HG03175 (cell line): ENCODE results near the gene RANGRF.

Source experiments
- ATAC-seq: cut with Tn5 transposase; IDR thresholded peaks from one replicate; pipeline ENCODE4 v1.9.1; 2021; ENCODE audit warnings: mild to moderate bottlenecking, moderate library complexity; ENCODE audit not compliant: unreplicated experiment

The RANGRF gene

DNA sequence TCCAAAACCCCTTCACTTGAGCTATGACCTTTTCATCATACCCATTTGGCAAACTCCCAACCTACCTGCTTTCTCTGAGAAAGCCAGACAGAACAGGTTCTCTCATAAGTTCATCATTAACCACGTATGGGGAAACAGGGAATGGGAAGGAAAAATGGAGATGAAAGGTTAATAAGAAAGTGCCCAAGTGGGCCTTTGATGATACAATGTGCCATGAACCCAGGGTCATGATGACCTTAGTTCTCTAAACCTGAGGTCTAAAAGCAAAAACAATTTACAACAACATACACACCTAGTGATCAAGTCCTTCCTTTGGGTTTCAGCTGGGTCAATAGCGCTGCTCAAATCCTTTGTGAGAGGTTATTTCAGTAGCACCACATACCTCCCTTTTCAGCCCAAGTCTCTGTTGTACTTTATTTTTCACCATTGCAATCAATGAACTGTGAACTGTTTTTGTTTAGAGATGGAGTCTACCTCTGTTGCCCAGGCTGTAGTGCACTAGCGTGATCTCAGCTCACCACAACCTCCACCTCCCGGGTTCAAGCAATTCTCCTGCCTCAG lies 14.5 kb upstream of the RANGRF start:
- ATAC-seq, result no peak

DNA sequence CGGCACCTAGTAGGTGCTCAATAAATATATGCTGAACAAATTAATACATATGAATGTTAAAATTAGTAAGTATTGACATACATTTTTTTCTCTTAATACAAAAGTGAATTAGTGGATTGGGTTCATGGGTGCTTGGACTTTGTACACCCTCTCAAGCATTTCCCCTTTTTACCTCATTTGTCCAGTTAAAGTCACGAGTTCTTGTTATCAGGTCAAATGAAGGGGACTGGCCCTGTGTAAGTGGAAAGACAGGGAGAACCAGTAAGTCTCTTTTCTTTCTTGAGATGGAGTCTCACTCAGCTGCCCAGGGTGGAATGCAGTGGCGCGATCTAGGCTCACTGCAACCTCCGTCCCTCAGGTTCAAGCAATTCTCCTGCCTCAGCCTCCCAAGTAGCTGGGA lies 13.7 kb upstream of the RANGRF start:
- no peak for ATAC-seq

DNA sequence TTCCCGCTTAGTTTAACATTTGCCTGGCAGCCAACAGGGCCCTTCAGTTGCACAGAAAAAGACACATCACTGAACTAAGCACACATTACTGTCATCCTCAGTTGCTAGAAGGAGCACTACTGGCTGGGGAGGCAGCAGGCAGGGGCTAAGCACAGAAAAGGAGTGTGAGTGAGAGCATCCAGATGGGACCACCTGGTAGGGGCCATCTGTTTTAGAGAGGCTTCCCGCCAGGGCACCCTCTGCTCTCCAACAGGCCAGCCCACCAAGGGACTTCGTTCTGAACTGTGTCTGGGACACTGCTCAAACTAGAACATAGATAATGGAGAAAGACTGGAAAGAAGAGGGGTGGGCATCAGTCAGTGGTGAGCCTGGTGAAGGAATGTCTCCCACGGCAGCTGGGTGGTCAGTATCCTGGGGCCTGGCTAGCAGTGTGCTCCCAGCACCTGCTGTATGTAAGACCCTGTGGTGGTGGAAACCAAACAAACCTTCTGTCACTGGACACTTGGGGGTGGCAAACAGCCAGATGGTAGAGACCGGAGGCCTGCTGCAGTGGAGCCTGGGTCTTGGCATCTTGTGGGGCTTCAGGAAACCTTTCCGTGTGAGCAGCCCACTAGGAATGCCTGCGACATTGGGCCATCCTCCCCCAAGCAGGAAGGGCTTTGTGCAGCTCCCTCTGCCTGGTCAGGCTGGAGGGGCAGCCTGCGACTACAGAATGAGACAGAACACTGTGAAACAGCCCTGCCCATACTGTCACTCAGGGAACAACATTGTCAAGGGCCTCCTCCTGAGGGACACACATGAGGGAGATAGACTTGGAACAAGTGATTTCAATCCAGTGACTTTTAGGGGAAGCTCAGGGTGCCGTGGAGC lies 12.8 kb upstream of the RANGRF start:
- ATAC-seq, result no peak

DNA sequence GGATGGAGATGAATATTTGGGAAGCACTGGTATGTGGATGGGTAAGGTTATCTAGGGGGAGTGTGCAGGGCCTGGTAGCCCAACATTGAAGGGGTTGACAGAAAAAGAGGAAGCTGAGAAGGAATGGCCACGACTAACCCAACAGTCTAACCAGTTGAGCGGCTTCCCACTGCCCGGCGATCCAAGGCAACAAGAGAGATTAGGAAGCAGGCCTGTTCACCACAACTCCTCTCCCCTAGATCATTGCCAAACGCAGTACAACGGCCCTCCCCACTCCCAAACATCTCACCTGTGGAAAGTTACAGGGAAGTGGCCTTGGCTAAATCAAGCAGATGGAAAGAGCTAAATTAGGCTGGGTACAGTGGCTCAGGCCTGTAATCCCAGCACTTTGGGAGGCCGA lies 11.2 kb upstream of the RANGRF start:
- ATAC-seq, result no peak

DNA sequence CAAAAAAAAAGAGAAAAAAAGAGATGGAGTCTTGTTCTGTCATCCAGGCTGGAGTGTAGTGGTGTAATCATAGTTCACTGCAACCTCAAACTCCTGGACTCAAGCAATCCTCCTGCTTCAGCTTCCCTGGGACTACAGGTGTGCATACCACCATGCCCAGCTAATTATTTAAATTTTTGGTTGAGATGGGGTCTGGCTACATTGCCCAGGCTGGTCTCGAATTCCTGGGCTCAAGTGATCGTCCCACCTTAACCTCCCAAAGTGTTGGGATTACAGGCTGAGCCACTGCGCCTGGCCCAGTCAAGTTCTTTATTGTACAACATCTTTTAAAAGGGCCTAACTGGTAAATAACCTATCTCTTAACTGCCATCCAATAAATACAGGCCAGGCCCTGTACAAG lies 6.1 kb upstream of the RANGRF start:
- ATAC-seq, result no peak

DNA sequence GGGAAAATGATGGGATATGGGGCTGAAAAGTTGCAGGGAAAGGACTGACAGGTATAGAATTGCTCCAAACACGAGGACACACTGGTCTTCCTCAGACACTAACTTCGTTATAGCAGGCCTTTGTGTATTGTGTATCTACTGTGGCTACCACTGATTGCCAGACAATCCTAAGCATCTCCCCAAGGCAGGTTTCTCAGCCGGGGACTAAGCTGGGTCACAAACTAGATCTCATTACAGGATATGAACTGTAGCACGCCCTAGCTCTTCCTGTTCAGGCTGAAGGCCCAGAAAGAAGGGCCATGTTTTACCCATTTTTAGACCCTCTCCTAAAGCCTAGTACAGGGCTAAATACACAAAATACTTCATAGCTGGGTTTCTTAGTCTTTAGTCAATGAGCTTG lies 5.1 kb upstream of the RANGRF start:
- ATAC-seq, result no peak

DNA sequence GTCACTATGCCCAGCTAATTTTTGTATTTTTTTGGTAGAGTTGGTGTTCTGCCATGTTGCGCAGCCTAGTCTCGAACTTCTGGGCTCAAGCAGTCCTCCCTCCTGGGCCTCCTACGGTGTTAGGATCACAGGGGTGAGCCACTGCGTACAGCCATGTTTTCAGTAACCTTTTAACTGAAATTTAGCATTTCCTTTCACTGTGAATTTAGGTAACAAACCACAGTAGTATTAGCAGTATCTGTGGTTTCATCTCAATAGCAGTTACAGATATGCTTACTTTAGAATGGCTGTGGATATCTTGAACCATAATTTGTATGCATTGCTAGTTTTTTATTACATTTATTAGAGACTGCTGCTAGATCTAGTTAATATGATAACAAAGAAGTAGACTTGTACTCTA lies 4.3 kb upstream of the RANGRF start:
- ATAC-seq, result no peak

DNA sequence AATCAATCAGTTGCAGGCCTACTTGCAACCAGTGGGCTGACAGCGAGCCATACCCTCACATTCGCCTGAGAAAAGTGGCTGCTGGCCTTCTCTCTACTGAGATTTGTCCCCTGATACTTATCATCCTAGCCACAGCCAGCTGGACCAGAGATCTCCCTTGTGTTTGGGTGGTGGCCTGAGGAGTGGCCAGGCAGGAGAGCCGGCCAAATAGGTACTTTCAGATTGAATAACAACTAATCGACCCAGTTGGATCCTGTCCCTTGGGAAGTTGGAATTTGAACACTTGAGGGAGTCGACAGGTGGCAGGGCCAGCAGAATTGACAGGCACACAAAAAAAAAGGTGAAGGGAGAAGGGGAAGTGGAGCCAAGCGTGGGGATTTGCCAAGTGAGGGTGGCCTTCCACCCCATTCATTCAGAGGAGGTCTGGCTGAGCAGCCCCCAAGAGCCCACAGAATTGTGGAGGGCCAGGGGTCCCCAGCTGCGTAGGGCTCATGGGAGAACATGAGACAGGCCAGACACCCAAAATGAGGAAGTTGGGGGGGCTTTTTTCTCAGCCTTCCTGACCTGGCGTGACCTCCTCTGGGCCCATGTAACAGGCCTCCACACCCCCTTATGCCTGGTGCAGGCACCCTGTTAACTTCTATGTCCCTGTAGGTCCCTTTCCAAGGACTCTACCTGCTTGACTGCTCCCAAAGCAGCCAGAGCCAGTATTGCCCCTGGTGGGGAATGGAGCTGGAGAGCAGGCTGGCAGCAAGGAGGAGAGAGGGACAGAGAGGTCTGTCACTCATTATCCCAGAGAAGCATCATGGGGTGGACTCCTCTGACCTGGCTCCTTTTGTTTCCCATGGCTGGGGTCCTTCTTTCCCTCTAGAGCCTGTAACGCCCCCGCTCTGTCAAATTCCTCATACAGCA lies 2.9 kb upstream of the RANGRF start:
- ATAC-seq, result no peak

DNA sequence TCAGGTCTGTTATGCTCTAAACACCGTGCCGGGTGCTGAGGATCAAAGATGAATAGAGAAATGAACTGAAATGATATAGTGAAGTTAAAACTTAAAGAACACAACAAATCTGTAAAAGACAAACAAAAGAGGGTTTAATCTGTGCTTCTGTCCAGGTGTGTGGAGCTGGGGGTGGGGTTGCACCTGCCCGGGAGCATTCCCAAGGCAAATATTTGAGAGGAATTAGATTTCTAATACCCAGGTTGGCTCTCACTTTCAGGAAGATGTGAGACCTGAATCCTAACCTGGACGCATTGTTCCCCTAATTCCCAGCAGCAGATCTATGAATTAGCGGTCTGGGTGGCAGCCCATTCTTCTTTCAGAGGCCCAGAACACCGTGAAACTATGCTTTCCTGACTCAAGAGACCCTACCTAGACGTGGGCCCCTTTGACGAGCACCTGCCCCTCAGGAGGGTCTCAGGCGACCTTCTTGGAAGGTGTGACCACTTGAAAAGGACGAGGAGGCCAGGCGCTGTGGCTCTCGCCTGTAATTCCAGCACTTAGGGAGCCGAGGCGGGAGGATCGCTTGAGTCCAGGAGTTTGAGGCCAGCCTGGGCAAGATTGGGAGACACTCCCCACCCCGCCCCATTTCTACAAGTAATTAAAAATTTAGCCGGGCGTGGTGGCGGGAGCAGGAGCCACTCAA lies 677 bp upstream of the RANGRF start:
- ATAC-seq, result no peak

DNA sequence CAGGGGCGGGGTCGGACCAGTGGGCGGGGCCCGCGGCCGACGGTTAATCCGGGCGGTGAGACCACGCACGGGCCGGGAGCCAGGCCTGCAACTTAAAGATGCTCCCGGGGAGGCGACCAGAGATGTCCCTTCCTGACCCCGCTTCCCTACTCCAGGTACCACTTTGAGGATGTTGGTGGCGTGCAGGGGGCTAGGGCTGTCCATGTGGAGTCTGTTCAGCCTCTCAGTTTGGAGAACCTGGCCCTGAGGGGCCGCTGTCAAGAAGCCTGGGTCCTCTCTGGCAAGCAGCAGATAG lies 580 bp downstream of the RANGRF start:
- ATAC-seq, result no peak

DNA sequence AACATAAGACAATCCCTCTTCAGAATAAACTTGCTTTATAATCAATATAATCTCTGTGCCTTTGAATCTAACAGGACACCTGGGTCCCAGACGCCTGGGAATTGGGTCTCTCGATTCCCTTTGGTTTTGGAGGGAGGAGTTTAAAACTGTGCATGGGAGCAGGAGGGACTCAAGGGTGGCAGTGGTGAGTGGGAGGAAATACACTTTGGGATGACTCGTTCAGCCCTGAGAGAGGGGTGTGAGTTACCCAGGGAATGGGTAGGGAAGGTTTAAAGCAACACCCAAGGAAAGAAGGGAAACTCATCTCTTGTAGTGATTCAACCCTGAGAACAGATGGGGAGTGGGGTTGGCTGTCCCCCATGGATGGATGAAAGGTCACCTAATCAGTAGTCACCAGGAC lies 1.6 kb downstream of the RANGRF start:
- no peak for ATAC-seq

DNA sequence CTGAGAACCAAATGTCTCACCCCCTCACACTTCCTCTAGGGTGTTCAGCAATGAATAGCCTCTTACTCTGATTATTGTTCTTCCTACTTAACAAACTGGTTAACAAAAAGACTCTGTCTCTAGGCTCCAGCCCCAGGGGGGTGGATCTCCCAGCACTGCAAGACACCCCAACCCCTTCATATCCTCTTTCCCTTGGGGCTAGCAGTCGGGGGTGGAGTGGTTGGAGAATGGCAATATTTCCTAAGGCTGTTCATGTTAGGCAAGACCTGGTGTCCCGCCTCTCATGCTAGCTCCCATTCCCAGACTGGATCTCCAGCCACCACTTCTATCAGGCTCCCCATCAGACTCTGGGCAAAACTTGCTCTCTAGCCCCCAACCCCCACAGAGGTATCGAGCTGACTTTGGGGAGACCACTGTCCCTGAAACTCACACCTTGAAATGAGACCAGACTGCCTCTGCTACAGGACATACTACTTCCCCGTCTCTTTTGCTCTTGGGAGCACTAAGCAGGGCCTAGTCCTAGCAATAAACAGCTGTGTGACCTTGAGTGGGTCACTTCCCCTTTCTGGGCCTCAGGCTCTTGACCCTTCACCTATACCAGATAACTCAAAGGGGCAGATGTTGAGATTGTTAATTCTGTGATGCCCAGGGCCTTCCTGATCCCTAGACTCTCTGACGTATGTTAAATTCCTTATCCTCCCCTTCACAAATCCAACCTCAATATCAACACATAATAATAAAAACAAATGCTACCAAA lies 4.3 kb downstream of the RANGRF start:
- no peak for ATAC-seq

DNA sequence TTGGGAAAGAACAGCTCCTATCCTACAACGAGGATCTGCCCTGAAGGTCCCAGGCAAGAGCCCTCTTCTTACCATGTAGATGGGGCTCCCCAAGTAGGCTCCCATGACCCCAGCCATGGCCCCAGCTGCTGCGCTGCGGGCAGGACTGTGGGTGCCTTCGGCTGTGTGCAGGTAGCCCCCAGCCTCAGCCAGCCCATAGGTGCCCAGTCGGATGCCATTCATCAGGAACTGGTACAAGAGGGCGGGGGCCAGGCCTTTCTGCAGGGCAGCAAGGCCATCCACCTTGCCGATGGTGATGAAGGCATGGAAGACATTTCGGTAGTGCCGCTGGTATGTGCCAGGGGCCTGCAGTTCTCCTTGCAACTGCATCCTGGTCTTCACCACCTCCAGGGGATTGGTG lies 5.9 kb downstream of the RANGRF start:
- no peak for ATAC-seq

DNA sequence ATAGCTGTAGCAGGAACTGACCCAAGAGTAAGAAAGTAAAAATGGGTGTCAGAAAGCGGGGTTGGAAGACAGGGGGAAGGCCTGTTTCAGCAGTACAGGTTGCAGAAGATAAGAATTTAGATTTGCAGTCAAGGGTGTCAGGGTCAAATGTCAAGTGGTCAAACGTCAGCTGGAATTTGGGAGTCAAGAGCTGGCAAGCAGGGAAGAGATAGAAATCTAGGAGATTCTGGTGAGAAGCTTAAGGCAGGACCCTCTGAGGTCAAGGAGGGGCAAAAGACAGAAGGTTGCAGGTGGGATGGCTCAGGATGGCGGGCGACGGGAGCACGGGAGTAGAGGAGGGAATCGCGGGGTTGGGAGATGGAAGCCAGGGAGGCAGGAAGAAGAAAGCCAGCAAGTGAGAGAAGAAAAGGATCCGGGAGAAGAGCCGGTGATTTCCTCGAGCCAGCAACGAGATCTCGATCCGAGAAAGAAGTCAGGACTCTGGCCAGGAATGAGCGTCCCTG lies 6.4 kb downstream of the RANGRF start:
- no peak for ATAC-seq

DNA sequence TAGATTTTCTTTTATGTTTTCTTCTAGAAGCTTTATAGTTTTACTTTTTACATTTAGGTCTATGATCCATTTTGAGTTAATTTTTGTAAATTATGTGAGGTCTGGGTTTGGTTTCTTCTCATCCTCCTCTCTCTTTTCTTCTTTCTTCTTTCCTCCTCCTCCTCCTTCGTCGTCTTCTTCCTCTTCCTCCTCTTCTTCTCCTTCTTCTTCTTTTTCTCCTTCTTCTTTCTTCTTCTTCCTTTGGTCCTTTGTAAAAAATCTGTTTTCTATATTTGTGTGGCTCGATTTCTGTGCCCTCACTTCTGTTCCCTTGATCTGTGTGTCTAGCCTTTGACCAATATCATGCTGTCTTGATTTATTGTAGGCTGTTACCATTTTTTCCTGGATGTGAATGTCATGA lies 11.8 kb downstream of the RANGRF start:
- ATAC-seq, result no peak

DNA sequence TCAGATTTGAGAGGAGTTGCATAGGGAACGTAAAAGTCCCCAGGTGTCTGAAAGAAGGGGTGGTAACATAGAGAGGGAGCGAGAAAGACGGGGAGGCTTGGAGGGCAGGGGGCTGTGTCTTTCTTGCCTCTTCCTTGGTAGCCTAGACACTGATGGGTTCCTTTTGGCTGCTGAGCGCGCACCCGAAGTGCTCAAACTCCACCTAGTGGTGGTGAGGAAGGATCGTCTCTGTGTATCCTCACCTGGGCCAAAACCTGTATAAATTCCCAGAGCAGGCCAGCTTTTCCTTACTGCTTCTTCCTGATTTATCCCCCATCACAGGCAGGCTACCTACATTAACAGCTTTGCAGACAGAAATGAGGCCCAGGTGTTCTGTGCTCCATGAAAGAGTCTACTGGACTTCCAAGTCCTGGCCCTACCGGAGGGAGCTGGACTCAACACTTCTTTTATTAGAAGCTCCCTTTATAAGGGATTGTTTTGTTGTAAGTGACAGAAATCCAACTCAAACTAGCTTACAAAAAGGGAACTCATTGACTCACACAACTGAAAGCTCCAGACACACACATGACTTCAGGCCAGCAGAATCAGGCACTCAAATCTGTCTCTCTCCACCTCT lies 12.3 kb downstream of the RANGRF start:
- no peak for ATAC-seq

DNA sequence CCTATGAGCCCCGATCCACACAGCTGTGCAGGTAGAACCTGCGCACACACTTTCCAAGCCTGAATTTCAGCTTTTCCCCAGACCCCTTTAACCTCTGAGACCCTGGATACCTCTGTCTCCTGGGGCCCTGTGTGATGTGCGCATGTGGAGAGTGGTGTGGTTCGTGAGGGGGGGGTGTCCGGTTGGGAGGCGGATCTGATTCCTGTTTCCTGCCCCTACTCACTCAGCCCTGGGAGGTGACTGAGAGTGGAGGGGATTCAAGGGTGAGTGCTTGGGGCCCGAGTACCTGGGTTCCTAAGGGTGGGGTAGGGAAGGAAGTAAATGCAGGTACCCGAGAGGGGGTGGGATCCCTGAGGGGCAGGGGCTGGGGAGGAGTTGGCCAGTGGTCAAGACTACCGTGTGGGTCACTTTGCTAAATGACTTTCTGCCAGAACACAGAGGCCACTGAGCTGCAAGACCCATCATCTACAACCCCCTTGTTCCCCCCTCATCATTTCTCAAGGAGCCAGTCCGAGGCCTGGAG lies 22.2 kb downstream of the RANGRF start:
- ATAC-seq, result no peak

DNA sequence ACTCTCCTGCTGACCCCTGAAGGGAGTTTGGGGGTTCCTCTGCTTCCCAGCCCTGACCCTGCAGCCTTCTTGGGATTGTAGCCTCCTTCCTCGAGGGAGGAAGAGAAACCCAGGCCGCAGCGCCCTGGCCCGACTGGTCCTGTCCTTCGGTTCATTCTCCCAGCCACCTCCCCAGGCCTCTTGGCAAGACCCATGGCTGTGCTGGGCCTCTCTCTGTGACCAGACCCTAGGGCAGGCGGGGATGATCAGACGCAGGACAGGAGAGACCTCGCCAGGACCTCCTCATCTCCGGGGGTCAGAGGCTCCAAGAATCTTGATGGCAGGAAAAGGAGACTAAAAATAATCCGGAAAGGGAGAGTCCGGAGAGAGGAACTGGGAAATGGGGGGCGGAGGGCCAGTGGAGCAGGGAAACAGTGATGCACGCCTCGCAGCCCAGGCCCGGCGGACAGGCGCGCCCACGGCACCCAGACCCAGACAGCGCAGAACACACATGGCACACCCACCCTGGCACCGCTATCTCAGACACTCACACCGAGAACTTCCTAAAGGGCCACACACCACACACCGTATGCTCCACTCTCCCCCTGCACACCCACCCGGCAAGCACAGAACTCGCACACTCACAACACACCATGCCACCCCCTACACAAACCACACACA lies 22.8 kb downstream of the RANGRF start:
- ATAC-seq, result no peak

DNA sequence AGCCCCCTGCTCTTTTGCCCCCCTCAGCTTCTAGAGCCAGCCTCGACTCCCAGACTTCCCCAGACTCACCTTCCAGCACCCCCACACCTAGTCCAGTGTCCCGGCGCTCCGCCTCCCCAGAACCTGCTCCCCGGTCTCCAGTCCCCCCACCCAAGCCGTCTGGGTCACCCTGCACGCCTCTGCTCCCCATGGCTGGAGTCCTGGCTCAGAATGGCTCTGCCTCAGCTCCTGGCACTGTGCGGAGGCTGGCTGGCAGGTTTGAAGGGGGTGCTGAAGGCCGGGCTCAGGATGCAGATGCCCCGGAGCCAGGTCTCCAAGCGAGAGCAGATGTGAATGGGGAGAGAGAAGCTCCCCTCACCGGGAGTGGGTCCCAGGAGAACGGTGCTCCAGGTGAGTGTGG lies 23.8 kb downstream of the RANGRF start:
- no peak for ATAC-seq
